LNCAP (cell line): ENCODE results near the gene SPP2.

Source experiments
- TF ChIP-seq, protein P1 (sequence below): fragments of 450-650 bp; IDR thresholded peaks from 2 replicates; pipeline ENCODE4 v1.5.1; 2017; ENCODE audit warnings: mild to moderate bottlenecking

Gene SPP2

DNA sequence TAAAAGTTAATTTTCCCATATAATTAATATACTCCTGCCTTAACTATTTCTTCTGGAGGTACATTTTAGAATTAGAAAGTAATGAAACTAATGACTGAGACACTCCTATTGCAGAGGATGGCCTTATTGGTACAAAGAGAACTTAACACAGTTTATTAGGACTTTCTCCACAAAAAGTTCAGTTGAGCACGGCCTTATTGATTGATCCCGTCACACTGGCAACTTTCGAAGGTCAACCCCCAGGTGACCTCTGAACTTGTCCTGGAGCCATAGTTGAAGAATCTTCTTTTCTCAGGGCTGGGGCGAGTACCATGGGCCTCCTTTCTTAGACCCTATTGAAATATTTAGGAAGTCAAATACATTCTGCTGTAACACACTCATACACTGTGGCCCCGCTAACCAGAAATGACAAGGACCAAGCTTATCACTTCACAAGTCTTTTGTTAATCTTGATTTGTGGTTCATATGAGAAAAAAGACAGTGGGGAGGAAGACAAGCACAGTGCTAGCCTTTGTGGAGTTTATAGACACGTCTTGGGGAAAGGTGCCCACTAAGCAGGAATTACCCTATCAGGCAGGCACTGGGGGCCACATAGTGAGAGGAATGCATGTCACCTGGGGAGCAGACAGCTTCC, 11.2 kb downstream of the SPP2 start:
- TF ChIP-seq, protein P1, sequence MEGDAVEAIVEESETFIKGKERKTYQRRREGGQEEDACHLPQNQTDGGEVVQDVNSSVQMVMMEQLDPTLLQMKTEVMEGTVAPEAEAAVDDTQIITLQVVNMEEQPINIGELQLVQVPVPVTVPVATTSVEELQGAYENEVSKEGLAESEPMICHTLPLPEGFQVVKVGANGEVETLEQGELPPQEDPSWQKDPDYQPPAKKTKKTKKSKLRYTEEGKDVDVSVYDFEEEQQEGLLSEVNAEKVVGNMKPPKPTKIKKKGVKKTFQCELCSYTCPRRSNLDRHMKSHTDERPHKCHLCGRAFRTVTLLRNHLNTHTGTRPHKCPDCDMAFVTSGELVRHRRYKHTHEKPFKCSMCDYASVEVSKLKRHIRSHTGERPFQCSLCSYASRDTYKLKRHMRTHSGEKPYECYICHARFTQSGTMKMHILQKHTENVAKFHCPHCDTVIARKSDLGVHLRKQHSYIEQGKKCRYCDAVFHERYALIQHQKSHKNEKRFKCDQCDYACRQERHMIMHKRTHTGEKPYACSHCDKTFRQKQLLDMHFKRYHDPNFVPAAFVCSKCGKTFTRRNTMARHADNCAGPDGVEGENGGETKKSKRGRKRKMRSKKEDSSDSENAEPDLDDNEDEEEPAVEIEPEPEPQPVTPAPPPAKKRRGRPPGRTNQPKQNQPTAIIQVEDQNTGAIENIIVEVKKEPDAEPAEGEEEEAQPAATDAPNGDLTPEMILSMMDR = no peak

DNA sequence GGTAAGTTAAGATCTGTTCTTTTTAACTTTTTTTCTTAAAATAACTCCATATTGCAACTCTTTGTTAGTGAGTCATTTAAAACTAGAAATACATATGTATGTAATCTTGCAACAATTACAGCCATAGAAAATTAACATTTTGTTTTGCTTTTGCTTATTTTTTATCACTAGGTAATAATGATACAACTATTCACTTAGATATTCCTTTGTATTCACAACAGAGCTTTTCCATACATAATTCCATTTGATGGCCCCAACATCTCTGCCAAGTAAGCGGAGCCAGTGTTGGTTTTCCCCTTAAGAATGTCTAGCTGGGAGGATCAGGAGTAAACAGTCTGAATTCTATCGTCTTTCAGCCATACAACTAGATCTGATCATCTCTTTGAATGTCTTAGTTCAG, 16.1 kb downstream of the SPP2 start:
- TF ChIP-seq, protein P1 = no peak

DNA sequence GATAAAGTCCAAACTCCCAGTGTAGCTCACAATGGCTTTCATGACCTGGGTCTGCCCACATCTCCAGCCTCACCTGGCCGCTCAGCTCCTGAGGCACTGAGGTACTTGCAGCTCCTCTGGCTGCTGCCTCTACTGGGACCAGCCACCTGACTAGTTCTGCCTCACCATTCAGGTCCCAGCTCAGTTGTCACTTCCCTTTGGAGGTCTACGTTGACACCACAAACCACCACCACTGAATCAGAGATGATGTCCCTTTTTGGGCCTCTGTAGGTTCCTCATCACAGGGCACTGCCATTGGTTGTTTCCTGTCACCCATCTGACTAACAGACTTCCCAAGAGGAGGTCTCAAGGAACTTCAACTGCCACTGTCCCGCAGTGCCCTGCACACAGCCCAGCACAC, 21.2 kb downstream of the SPP2 start:
- TF ChIP-seq, protein P1 = no peak

DNA sequence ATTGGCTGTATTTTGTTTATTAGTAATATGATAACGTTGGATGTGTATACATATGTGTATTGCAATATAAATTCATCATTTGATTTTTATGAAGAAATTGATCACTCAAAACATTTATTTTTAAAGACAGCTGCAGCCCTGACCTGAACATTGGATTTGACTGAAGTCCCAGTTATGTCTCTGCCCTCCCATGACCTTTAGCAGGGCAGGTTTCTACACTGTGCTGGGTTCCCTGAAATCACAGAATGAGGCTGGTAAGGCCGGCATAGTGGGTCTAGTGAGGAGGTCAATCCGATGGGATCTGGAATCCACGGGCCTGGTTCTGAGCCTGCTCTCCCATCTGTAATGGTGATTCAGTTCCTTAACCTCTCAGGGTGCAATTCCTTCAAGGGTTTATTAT, 22.0 kb downstream of the SPP2 start:
- TF ChIP-seq, protein P1 = no peak

DNA sequence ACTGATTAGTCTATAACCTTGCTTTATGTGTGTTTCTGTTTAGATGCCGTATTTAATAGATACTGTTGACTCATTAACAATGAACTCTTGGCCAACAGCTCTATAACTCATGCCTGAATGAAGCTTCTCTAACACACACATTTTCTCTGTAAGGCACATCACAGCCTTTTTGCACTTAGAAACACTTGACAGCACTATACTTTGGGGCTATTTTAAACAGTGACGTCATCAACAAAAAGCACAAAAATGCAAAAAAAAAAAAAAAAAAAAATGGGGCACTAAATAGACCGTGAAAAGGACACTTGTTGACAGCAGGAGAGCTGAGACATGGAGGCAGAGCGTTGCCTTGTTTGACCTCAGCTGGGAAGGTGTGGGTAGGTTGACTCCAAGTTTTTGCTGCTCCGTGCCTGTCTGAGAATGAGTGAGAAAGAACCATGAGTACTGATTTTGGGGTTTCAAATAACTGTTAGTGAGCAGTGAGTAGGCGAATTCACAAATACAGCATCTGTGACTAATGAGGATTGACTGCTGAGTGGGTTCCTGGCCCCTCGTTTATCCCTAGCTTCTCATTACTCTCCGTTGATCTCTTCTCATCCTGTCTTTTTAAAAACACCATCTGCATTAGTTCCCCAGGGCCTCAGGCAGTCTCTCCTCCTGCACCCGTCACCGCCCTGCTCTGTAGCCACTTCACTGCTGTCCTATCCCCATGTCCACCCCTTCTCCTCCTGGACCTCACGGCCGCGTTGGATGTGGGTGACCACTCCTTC, 24.4 kb downstream of the SPP2 start:
- TF ChIP-seq, protein P1 = no peak

DNA sequence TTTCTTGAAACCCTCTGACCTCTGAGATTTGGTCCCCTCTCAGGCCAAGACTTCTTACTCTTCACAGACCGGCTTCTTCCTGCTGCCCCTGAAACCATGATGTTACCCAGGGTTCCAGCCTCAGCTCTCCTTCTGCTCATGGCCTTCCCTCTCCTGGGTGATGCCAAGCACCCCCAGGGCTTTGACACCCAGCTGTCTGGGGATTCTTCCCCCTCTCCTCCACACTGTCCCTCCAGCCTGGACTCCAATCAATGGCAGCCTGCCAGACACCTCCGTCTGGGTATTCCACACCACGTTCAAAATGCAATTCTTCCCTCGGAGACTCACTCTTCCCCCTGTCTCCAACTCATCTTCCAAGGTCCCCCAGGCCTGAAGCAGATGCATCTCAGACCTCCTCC, 25.0 kb downstream of the SPP2 start:
- TF ChIP-seq, protein P1 = no peak

DNA sequence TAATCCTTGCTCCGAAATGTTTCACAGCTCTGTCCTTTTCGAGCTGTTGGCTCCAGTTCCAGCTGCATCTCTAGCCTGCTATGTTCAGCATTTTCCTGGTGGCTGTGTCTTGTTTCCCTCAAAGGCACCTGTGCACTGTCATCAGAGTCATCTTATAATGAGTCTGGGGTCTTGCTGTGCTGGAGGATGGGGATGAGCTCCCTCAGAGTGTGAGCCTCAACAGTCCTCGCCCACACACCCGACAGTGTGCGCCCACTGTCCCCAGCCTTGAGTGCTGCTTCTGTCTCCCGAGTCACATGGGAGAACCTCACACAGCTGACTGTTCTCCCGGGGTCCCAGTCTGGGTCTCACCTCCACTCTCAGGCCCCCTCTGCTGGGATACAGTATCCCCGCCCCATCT, 25.4 kb downstream of the SPP2 start:
- TF ChIP-seq, protein P1 = no peak
